Osteocyte (in vitro differentiated cells): ENCODE results near the gene SCGB1D4. TPM values are rescaled to one million over a fixed set of nuclear protein-coding genes. Genes with fewer than 3 reads are reported as not detected.
"Not testable (repeated sequence)": the region's sequence is repeated elsewhere in the genome, so short reads cannot be mapped to it uniquely, and the experiment has no call there.

Source experiments
- DNase-seq: peaks from one replicate; pipeline ENCODE4 v3.0.0; 2021; ENCODE audit warnings: mixed read lengths; ENCODE audit not compliant: unreplicated experiment; ENCODE audit errors: extremely low spot score
- H3K27ac Mint-ChIP-seq: one replicate; pipeline ENCODE4 v1.8.0; 2021; ENCODE audit warnings: mild to moderate bottlenecking, mixed read lengths; ENCODE audit not compliant: unreplicated experiment
- H3K27me3 Mint-ChIP-seq: one replicate; pipeline ENCODE4 v1.8.0; 2021; ENCODE audit warnings: mixed read lengths; ENCODE audit not compliant: unreplicated experiment
- H3K36me3 Mint-ChIP-seq: one replicate; pipeline ENCODE4 v1.8.0; 2021; ENCODE audit warnings: mixed read lengths; ENCODE audit not compliant: unreplicated experiment
- H3K4me1 Mint-ChIP-seq: one replicate; pipeline ENCODE4 v1.8.0; 2021; ENCODE audit warnings: mixed read lengths; ENCODE audit not compliant: unreplicated experiment
- H3K4me3 Mint-ChIP-seq: one replicate; pipeline ENCODE4 v1.8.0; 2021; ENCODE audit warnings: mild to moderate bottlenecking, moderate library complexity, mixed read lengths; ENCODE audit not compliant: unreplicated experiment
- H3K9me3 Mint-ChIP-seq: one replicate; pipeline ENCODE4 v1.8.0; 2021; ENCODE audit warnings: mixed read lengths; ENCODE audit not compliant: unreplicated experiment
- total RNA-seq: library from RNA; stranded (reverse); gene quantifications from 2 replicates; pipeline ENCODE4 v1.2.1, GENCODE V29; 2021
- TF ChIP-seq, protein P1 (sequence below): fragments of 200-600 bp; sonication (generic); IDR thresholded peaks from 2 replicates; pipeline ENCODE4 v1.5.0; 2021; ENCODE audit warnings: antibody characterized with exemption, mild to moderate bottlenecking, moderate library complexity

SCGB1D4 gene
- total RNA-seq, 1 donor from 2014 or later = not detected

- peaks cover 9% of the 10 kb centered on the region for H3K27me3 Mint-ChIP-seq
- TF ChIP-seq, protein P1, sequence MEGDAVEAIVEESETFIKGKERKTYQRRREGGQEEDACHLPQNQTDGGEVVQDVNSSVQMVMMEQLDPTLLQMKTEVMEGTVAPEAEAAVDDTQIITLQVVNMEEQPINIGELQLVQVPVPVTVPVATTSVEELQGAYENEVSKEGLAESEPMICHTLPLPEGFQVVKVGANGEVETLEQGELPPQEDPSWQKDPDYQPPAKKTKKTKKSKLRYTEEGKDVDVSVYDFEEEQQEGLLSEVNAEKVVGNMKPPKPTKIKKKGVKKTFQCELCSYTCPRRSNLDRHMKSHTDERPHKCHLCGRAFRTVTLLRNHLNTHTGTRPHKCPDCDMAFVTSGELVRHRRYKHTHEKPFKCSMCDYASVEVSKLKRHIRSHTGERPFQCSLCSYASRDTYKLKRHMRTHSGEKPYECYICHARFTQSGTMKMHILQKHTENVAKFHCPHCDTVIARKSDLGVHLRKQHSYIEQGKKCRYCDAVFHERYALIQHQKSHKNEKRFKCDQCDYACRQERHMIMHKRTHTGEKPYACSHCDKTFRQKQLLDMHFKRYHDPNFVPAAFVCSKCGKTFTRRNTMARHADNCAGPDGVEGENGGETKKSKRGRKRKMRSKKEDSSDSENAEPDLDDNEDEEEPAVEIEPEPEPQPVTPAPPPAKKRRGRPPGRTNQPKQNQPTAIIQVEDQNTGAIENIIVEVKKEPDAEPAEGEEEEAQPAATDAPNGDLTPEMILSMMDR = peak; percentile 75
- H3K4me1 Mint-ChIP-seq = peaks cover 6% of the 10 kb centered on the region
- H3K27ac Mint-ChIP-seq = no peak overlapping the region
- H3K36me3 Mint-ChIP-seq = no peaks in the 10 kb centered on the region
- H3K9me3 Mint-ChIP-seq = no peaks in the 10 kb centered on the region
- DNase-seq = no peak
- H3K4me3 Mint-ChIP-seq = no peak overlapping the region
Measured at GRCh38 chr11:62340269-62340901, 41.5 kb upstream of the SCGB1D4 start.

GRCh38 chr11:62338218-62338617 lies 39.3 kb upstream of the SCGB1D4 start:
- TF ChIP-seq, protein P1 = no peak
- no peak for DNase-seq
- H3K27ac Mint-ChIP-seq = no peak overlapping the region
- H3K27me3 Mint-ChIP-seq = peaks cover 27% of the 10 kb centered on the region
- peak overlapping the region; percentile 82 for H3K4me3 Mint-ChIP-seq
- H3K9me3 Mint-ChIP-seq = no peaks in the 10 kb centered on the region
- no peaks in the 10 kb centered on the region for H3K36me3 Mint-ChIP-seq
- H3K4me1 Mint-ChIP-seq = peaks cover 6% of the 10 kb centered on the region

- Mint-ChIP-seq H3K9me3 (no peaks in the 10 kb centered on the region), H3K27ac (no peak within 1 kb of the TSS), H3K4me3 (peak within 1 kb of the TSS; percentile 82), H3K27me3 (peaks cover 34% of the 10 kb centered on the region), H3K36me3 (no peaks in the 10 kb centered on the region), H3K4me1 (peaks cover 6% of the 10 kb centered on the region)
- peak; percentile 92 for DNase-seq
- TF ChIP-seq, protein P1 = no peak
Measured at GRCh38 chr11:62337303-62338181, 38.7 kb upstream of the SCGB1D4 start, which contains the start of gene ASRGL1. TSS of gene ASRGL1 (plus strand) at chr11:62337448. CDS start at chr11:62337978, 530 bp downstream.

DNA sequence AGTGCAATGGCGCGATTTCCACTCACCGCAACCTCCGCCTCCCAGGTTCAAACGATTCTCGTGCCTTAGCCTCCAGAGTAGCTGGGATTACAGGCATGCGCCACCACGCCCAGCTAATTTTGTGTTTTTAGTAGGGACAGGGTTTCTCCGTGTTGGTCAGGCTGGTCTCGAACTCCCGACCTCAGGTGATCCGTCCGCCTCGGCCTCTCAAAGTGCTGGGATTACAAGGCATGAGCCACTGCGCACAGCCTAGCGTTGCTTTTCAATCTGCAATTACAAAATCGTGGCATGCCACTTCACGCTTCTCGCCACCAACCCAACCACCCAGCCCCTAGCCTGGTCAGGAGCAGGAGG lies 38.1 kb upstream of the SCGB1D4 start:
- not testable (repeated sequence) for H3K36me3 Mint-ChIP-seq
- H3K27me3 Mint-ChIP-seq = peaks cover 38% of the 10 kb centered on the region

DNA sequence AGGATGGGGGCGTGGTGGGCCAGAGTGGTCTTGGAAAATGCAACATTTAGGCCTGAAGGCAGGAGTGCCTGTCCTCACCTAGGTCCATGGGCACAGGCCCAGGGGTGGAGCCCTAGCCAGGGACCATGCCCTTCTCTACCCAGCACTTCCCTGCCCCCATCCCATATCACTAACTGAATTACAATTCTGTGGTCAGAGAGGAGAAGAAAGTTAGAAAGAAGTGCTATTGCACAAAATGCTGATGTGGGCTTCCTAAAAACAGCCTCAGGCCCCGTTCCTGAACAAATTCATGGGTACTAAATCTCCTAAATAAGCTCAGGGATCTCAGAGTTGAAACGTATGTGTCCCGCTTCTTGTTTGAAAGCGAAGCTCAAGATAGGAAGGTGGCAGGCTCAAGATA lies 34.9 kb upstream of the SCGB1D4 start:
- no peaks in the 10 kb centered on the region for H3K9me3 Mint-ChIP-seq
- H3K4me3 Mint-ChIP-seq = no peak overlapping the region
- no peak for DNase-seq
- no peaks in the 10 kb centered on the region for H3K36me3 Mint-ChIP-seq
- TF ChIP-seq, protein P1 = no peak
- H3K27ac Mint-ChIP-seq = no peak overlapping the region
- H3K27me3 Mint-ChIP-seq = peaks cover 62% of the 10 kb centered on the region
- peaks cover 6% of the 10 kb centered on the region for H3K4me1 Mint-ChIP-seq

More for the DNA sequence above, 38.1 kb upstream of the SCGB1D4 start:
- H3K27ac Mint-ChIP-seq, DNase-seq, H3K9me3 Mint-ChIP-seq, H3K4me1 Mint-ChIP-seq: not testable (repeated sequence)
- peak overlapping the region; percentile 82 for H3K4me3 Mint-ChIP-seq

- not testable (repeated sequence) for H3K4me3 Mint-ChIP-seq, DNase-seq, H3K4me1 Mint-ChIP-seq, H3K36me3 Mint-ChIP-seq, H3K9me3 Mint-ChIP-seq, H3K27ac Mint-ChIP-seq
- peaks cover 74% of the 10 kb centered on the region for H3K27me3 Mint-ChIP-seq
Measured at GRCh38 chr11:62331264-62331663, 32.4 kb upstream of the SCGB1D4 start.

- not testable (repeated sequence) for H3K4me1 Mint-ChIP-seq, H3K27ac Mint-ChIP-seq, H3K4me3 Mint-ChIP-seq
Measured at GRCh38 chr11:62327541-62327940, 28.7 kb upstream of the SCGB1D4 start.

DNA sequence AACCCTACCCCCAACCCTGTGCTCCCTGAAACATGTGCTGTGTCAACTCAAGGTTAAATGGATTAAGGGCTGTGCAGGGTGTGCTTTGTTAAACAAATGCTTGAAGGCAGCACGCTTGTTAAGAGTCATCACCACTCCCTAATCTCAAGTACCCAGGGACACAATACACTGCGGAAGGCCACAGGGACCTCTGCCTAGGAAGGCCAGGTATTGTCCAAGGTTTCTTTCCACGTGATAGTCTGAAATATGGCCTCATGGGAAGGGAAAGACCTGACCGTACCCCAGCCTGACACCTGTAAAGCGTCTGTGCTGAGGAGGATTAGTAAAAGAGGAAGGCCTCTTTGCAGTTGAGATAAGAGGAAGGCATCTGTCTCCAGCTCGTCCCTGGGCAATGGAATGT lies 27.8 kb upstream of the SCGB1D4 start:
- H3K36me3 Mint-ChIP-seq, H3K27ac Mint-ChIP-seq, H3K4me1 Mint-ChIP-seq, DNase-seq, H3K9me3 Mint-ChIP-seq, H3K4me3 Mint-ChIP-seq: not testable (repeated sequence)
- H3K27me3 Mint-ChIP-seq = peaks cover 65% of the 10 kb centered on the region

More at GRCh38 chr11:62327541-62327940, 28.7 kb upstream of the SCGB1D4 start:
- DNase-seq, H3K36me3 Mint-ChIP-seq, H3K9me3 Mint-ChIP-seq: not testable (repeated sequence)
- peaks cover 69% of the 10 kb centered on the region for H3K27me3 Mint-ChIP-seq
